GM21723 (cell line): ENCODE data around the gene ELFN2.
"Not testable (repeated sequence)": the region's sequence is repeated elsewhere in the genome, so short reads cannot be mapped to it uniquely, and the experiment has no call there.

Experiments used
- ATAC-seq: cut with Tn5 transposase; IDR thresholded peaks from one replicate; pipeline ENCODE4 v1.9.1; 2021; ENCODE audit warnings: mild to moderate bottlenecking, moderate library complexity; ENCODE audit not compliant: unreplicated experiment

ELFN2 gene

GRCh38 chr22:37412495-37413250 is 14.6 kb downstream of the ELFN2 start:
- ATAC-seq = no peak

- no peak for ATAC-seq
Observed at GRCh38 chr22:37411655-37412054, 15.6 kb downstream of the ELFN2 start.

GRCh38 chr22:37410174-37411055 is 16.9 kb downstream of the ELFN2 start:
- no peak for ATAC-seq

- ATAC-seq = no peak
Observed at GRCh38 chr22:37409459-37410050, 17.7 kb downstream of the ELFN2 start.

- ATAC-seq = no peak
Observed at GRCh38 chr22:37409031-37409430, 18.2 kb downstream of the ELFN2 start.

- ATAC-seq = no peak
Observed at GRCh38 chr22:37407856-37408255, 19.4 kb downstream of the ELFN2 start.

GRCh38 chr22:37406441-37407235 is 20.6 kb downstream of the ELFN2 start:
- no peak for ATAC-seq

GRCh38 chr22:37404091-37404490 is 23.2 kb downstream of the ELFN2 start:
- ATAC-seq = no peak

GRCh38 chr22:37403267-37403960 is 23.9 kb downstream of the ELFN2 start:
- ATAC-seq = no peak

- ATAC-seq = no peak
Observed at GRCh38 chr22:37402184-37402506, 25.1 kb downstream of the ELFN2 start.

GRCh38 chr22:37401401-37402183 is 25.7 kb downstream of the ELFN2 start:
- ATAC-seq = no peak

- ATAC-seq = no peak
Observed at GRCh38 chr22:37400719-37401118, 26.6 kb downstream of the ELFN2 start.

GRCh38 chr22:37399457-37399856 is 27.8 kb downstream of the ELFN2 start:
- not testable (repeated sequence) for ATAC-seq

- ATAC-seq = no peak
Observed at GRCh38 chr22:37397226-37397625, 30.1 kb downstream of the ELFN2 start.

GRCh38 chr22:37396488-37397084 is 30.7 kb downstream of the ELFN2 start:
- no peak for ATAC-seq

GRCh38 chr22:37394341-37394740 is 32.9 kb downstream of the ELFN2 start:
- ATAC-seq = no peak

- no peak for ATAC-seq
Observed at GRCh38 chr22:37393746-37394145, 33.5 kb downstream of the ELFN2 start.

- ATAC-seq = no peak
Observed at GRCh38 chr22:37392721-37393328, 34.5 kb downstream of the ELFN2 start.

GRCh38 chr22:37391702-37392101 is 35.6 kb downstream of the ELFN2 start:
- no peak for ATAC-seq
